SK-MEL-5 (cell line): Measurements from ENCODE around the gene IQCF6. TPM values are rescaled to one million over a fixed set of nuclear protein-coding genes. Genes with fewer than 3 reads are reported as not detected.
A peak's percentile ranks its signal among the peaks of the same experiment; 100 is the strongest.

Source experiments
- DNase-seq: peaks from one replicate; pipeline ENCODE4 v3.0.0-alpha.2; 2016; ENCODE audit warnings: low read depth, low spot score
- in situ Hi-C: cut with HindIII; loops from 2 replicates; pipeline ENCODE4 v1.10.0; 2016; ENCODE audit warnings: low sequenced_read_pairs, high pct_unique_total_duplicates, low pct_unique_long_range_greater_than_20kb
- polyA plus RNA-seq, 2 experiments: library from polyadenylated mRNA; depleted of rRNA; stranded (reverse); fragments of >200 nt; gene quantifications; 2 replicates each; pipeline ENCODE4 v1.2.3, GENCODE V29; 2015
- total RNA-seq: library from RNA; depleted of rRNA; stranded (reverse); fragments of >200 nt; shearing (Covaris generic); gene quantifications from 2 replicates; pipeline ENCODE4 v1.2.3, GENCODE V29; 2014; rRNA removed

Gene IQCF6
- total RNA-seq = not detected in 2 replicates
- not detected in 2 replicates for polyA plus RNA-seq (2015; cell fraction: cytosol; rRNA removed)
- not detected in 2 replicates for polyA plus RNA-seq (2015; cell fraction: nucleus; rRNA removed)

DNA sequence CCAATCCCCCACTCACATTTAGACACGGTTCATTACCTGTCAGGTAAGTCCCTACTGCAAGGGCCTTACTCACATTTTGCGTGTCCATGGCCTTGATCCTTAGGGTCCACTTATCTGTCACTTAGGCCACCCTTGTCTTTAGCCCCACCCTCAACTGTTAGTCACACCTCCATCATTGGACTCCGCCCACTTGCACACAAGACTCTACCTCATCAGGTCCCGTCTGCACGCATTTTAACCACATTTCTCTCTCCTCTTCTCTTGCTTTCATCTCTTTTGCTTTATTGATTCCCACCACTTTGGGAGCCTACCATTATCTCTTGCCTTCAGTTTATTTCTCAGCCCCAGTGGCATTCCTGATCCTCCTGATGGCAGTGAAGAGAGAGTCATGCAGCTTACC lies at the start of gene IQCF6:
TSS of gene IQCF6 (minus strand) at position 101 of the 400 bp plus-strand sequence. CDS start at position 88, 13 bp downstream.
- in situ Hi-C loops = no loop called here
- no peak for DNase-seq

GRCh38 chr3:51828297-51828696 lies 49.3 kb upstream of the IQCF6 start:
- in situ Hi-C loops = no loop called here
- no peak for DNase-seq

DNA sequence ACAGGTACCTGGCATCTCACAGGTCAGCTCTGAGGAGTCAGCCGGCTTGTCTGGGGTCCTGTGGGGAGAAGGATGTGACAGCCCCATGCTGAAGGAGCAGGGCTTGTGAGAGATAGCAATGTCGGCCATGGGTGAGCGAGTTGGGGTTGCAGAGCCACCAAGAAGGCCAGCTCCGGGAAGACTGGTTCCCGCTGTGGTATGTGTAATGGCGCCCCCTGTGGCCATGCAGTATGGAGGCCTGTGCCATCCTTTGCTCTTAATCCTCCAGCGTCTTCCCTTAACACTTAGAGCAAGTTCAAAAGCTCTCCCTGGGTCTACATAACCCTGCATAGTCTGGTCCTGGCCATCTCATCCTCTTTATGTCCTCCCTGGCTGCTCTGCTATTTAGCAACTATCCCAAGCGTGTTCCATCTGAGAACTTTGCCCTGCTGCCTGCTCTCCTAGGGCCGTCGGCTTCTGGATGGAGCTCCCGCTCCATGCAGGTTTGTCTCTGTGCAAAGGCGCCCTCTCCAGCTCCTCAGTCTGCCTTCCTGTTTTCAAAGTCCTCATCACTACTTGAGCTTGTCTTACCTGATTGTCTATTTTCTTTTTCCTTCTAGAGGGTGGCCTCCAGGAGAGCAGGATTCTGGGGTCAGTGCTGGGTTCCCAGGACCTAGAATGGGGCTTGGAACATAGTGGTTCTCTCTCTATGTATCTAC lies 40.8 kb upstream of the IQCF6 start:
- in situ Hi-C loops = no loop called here

DNA sequence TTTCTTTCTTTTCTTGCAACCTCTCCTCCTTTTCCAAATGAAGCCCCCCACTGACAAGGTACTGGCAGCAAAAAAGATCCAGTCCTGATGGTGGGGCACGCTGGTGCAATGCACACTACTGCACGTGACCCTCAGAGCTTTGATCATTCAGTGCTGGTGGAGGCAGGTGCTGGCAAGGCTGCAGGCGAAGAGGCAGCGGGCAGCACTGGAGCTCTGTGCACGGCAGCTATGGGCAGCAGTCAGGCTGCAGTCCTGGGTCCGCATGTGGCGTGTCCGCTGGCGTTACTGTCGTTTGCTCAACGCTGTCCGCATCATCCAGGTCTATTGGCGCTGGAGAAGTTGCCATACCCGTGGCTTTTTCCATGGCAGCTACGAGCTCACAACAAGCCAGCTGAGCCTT lies 40.1 kb upstream of the IQCF6 start:
- in situ Hi-C loops = no loop called here
- DNase-seq = no peak

More for the DNA sequence above, 40.8 kb upstream of the IQCF6 start:
- DNase-seq = peak; percentile 54

- in situ Hi-C loops = no loop called here
- DNase-seq = no peak
These were observed 38.3 kb upstream of the IQCF6 start for GRCh38 chr3:51817375-51817774.

DNA sequence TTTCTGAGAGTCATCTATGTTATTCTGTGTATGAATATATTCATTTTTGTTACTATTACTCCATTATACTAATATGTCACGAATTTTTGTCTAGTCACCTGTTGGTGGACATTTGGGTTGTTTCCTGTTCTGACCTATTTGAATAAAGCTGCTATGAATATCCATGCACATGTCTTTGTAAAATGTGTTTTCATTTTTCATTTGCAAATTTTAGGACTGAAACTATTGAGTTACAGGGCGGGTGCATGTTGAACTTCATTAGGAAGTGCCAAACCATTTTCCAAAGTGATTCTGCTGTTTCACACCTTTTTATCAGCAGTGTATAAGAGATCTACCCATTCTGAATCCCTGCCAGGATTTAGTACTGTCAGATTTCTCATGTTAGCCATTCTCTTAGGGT lies 37.7 kb upstream of the IQCF6 start:
- no peak for DNase-seq
- in situ Hi-C loops = no loop called here

- in situ Hi-C loops = no loop called here
- DNase-seq = no peak
These were observed 36.6 kb upstream of the IQCF6 start for GRCh38 chr3:51815614-51816013.

DNA sequence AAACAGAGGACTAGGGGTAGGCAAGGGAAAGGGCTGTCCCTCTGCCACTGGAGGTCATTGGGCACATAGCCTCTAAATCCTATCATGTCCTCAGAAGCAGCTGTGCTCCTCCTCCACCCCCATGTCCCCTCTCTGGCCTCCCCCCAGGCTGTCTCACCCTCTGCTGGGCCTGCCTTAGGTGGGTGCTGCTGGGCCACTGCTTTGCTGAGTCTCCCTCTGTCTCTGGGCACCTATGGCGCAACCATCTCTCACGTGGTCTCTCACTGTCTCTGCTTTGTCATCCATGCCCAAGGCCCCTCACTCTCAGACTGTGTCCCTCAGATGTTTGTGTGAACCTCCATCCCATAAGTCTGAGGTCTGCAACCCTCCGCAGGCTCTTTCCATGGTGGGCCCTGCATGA lies 35.0 kb upstream of the IQCF6 start:
- no peak for DNase-seq
- in situ Hi-C loops = no loop called here

- DNase-seq = no peak
- in situ Hi-C loops = no loop called here
These were observed 34.5 kb upstream of the IQCF6 start for GRCh38 chr3:51813539-51813938.

GRCh38 chr3:51808934-51809333 lies 29.9 kb upstream of the IQCF6 start:
- in situ Hi-C loops = no loop called here
- DNase-seq = no peak

GRCh38 chr3:51802106-51802703 lies 23.2 kb upstream of the IQCF6 start:
- DNase-seq = no peak
- in situ Hi-C loops = no loop called here

- no peak for DNase-seq
- in situ Hi-C loops = no loop called here
These were observed 21.7 kb upstream of the IQCF6 start for GRCh38 chr3:51800750-51801125.

GRCh38 chr3:51799879-51800749 lies 21.1 kb upstream of the IQCF6 start:
- peak; percentile 76 for DNase-seq
- in situ Hi-C loops = no loop called here

- in situ Hi-C loops = no loop called here
These were observed 19.4 kb upstream of the IQCF6 start for GRCh38 chr3:51798411-51798963.

DNA sequence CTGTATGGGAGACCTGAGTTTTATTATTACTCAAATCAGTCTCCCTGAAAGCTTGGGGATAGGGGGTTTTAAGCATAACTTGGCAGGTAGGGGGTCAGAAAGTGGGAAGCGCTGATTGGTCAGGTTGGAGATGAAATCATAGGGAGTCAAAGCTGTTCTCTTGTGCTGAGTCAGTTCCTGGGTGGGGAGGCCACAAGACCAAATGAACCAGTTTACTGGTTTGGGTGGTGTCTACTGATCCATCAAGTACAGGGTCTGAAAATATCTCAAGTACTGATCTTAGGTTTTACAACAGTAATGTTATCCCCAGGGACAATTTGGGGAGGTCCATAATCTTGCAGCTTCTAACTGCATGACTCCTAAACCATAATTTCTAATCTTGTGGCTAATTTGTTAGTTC lies 17.8 kb upstream of the IQCF6 start:
- in situ Hi-C loops = no loop called here
- DNase-seq = no peak

More at GRCh38 chr3:51798411-51798963, 19.4 kb upstream of the IQCF6 start:
- peak; percentile 24 for DNase-seq

- no peak for DNase-seq
- in situ Hi-C loops = no loop called here
These were observed 15.2 kb upstream of the IQCF6 start for GRCh38 chr3:51794206-51794605.

- no peak for DNase-seq
- in situ Hi-C loops = no loop called here
These were observed 13.2 kb upstream of the IQCF6 start for GRCh38 chr3:51792206-51792605.

- in situ Hi-C loops = no loop called here
- DNase-seq = no peak
These were observed 10.4 kb upstream of the IQCF6 start for GRCh38 chr3:51789437-51789836.
